COLO668 (cell line): ENCODE data around the gene TMEM221.
"Not testable (repeated sequence)": the region's sequence is repeated elsewhere in the genome, so short reads cannot be mapped to it uniquely, and the experiment has no call there.

Source experiments
- DNase-seq: peaks from one replicate; lab custom pipeline; 2025; ENCODE audit not compliant: unreplicated experiment; lab: John Stamatoyannopoulos, UW

The TMEM221 gene

GRCh38 chr19:17448131-17448967 is at the start of gene TMEM221:
Gene TMEM221 (minus strand): TSS chr19:17448668. CDS start chr19:17448462, 206 bp downstream.
- DNase-seq: peak; percentile 23

GRCh38 chr19:17497149-17497798 is 48.8 kb upstream of the TMEM221 start:
- DNase-seq: no peak

GRCh38 chr19:17496337-17496997 is 48.0 kb upstream of the TMEM221 start:
- DNase-seq: peak; percentile 73

GRCh38 chr19:17495639-17496296 is 47.3 kb upstream of the TMEM221 start:
- no peak for DNase-seq

GRCh38 chr19:17491287-17491686 is 42.8 kb upstream of the TMEM221 start:
- DNase-seq: no peak

GRCh38 chr19:17490411-17490810 is 41.9 kb upstream of the TMEM221 start:
- DNase-seq: no peak

GRCh38 chr19:17489392-17490030 is 41.0 kb upstream of the TMEM221 start:
- no peak for DNase-seq

- peak; percentile 73 for DNase-seq
Observed at GRCh38 chr19:17488593-17489391, 40.3 kb upstream of the TMEM221 start.

- no peak for DNase-seq
Observed at GRCh38 chr19:17487284-17488121, 39.0 kb upstream of the TMEM221 start.

- DNase-seq: no peak
Observed at GRCh38 chr19:17486545-17487240, 38.2 kb upstream of the TMEM221 start.

- DNase-seq: no peak
Observed at GRCh38 chr19:17484520-17485185, 36.2 kb upstream of the TMEM221 start.

GRCh38 chr19:17483605-17484002 is 35.1 kb upstream of the TMEM221 start:
- DNase-seq: no peak

GRCh38 chr19:17482877-17483604 is 34.6 kb upstream of the TMEM221 start:
- DNase-seq: no peak

GRCh38 chr19:17481986-17482385 is 33.5 kb upstream of the TMEM221 start:
- no peak for DNase-seq

- no peak for DNase-seq
Observed at GRCh38 chr19:17479325-17479791, 30.9 kb upstream of the TMEM221 start.

GRCh38 chr19:17475541-17476115 is 27.2 kb upstream of the TMEM221 start:
- peak; percentile 18 for DNase-seq

GRCh38 chr19:17475011-17475540 is 26.6 kb upstream of the TMEM221 start:
- not testable (repeated sequence) for DNase-seq
